BJ (cell line): ENCODE measurements around the gene GGACT. TPM values are rescaled to one million over a fixed set of nuclear protein-coding genes. Genes with fewer than 3 reads are reported as not detected.

Source experiments
- CTCF ChIA-PET: fragments of 350-600 bp; formaldehyde crosslinking; extraction: SDS; loops from one replicate; lab custom pipeline; 2021; ENCODE audit warnings: antibody characterized with exemption, inconsistent platforms; lab: Yijun Ruan, JAX
- POLR2A ChIA-PET: fragments of 300-600 bp; sonication (Branson Sonifier 250); formaldehyde crosslinking; extraction: SDS; loops from one replicate; lab custom pipeline; 2021; ENCODE audit warnings: antibody characterized with exemption; lab: Charles Lee
- DNase-seq: peaks from one replicate; pipeline ENCODE4 v3.0.0-alpha.2; 2011; ENCODE audit warnings: low read depth
- H3K27me3 ChIP-seq: 2 replicates; pipeline ENCODE4 v1.6.0; 2011; ENCODE audit warnings: low read length; ENCODE audit not compliant: control insufficient read depth, insufficient read depth
- H3K36me3 ChIP-seq: 2 replicates; pipeline ENCODE4 v1.5.1; 2011; ENCODE audit warnings: low read length; ENCODE audit not compliant: control insufficient read depth, insufficient read depth
- H3K4me3 ChIP-seq: 2 replicates; pipeline ENCODE4 v1.5.1; 2011; ENCODE audit warnings: low read depth, mild to moderate bottlenecking, control low read depth, low read length
- CTCF ChIP-seq: IDR thresholded peaks from 2 replicates; pipeline ENCODE4 v1.5.1; 2011; ENCODE audit warnings: low read depth, mild to moderate bottlenecking, control low read depth, inconsistent platforms, low read length, moderate library complexity; ENCODE audit not compliant: insufficient read depth
- polyA plus RNA-seq: library from polyadenylated mRNA; depleted of rRNA; stranded (reverse); fragments of >200 nt; gene quantifications from 2 replicates; pipeline ENCODE4 v1.2.3, GENCODE V29; 2011

Gene GGACT
- polyA plus RNA-seq, 1 experiment = 7.0 TPM

- TF ChIP-seq CTCF = no peak
- H3K27me3 ChIP-seq = no peaks in the 10 kb centered on the region
- ChIA-PET POLR2A (interaction anchor here (0.5 kb wide), 1 partner anchor 25 kb away, joined by 9 read pairs; no protein-coding TSS in a partner anchor), CTCF (interaction anchor here (0.8 to 1.5 kb wide), 3 partner anchors 18 to 38 kb away, joined by 3 to 4 read pairs (median 3); partner anchors contain the start of gene GGACT)
- H3K36me3 ChIP-seq = no peaks in the 10 kb centered on the region
- DNase-seq = no peak
- no peak overlapping the region for H3K4me3 ChIP-seq
Observed at GRCh38 chr13:100610391-100611347, 22.1 kb upstream of the GGACT start.

GRCh38 chr13:100608906-100609305, 20.3 kb upstream of the GGACT start:
- Histone ChIP-seq H3K36me3 (no peaks in the 10 kb centered on the region), H3K4me3 (no peak overlapping the region), H3K27me3 (no peaks in the 10 kb centered on the region)
- no peak for TF ChIP-seq CTCF
- CTCF ChIA-PET = interaction anchor here (1.5 kb wide), 1 partner anchor 37 kb away, joined by 4 read pairs; no protein-coding TSS in a partner anchor
- DNase-seq = no peak
- POLR2A ChIA-PET = no interaction called here

- CTCF ChIA-PET = no interaction called here
- Histone ChIP-seq H3K4me3 (no peak overlapping the region), H3K36me3 (no peaks in the 10 kb centered on the region), H3K27me3 (no peaks in the 10 kb centered on the region)
- TF ChIP-seq CTCF = no peak
- POLR2A ChIA-PET = no interaction called here
- DNase-seq = no peak
Observed at GRCh38 chr13:100608489-100608888, 19.9 kb upstream of the GGACT start.

GRCh38 chr13:100604918-100605710, 16.5 kb upstream of the GGACT start:
- no peak overlapping the region for H3K4me3 ChIP-seq
- H3K27me3 ChIP-seq = no peaks in the 10 kb centered on the region
- DNase-seq = no peak
- POLR2A ChIA-PET = no interaction called here
- no peaks in the 10 kb centered on the region for H3K36me3 ChIP-seq
- CTCF ChIA-PET = interaction anchor here (0.8 to 1.1 kb wide), 2 partner anchors 10 to 32 kb away, joined by 3 to 4 read pairs; no protein-coding TSS in a partner anchor
- no peak for TF ChIP-seq CTCF
